HEK293 (cell line): ENCODE data around the gene ADCY3.

Experiments used
- YY1 ChIP-seq: fragments of 450-650 bp; formaldehyde crosslinking; IDR thresholded peaks from 2 replicates; pipeline ENCODE4 v1.5.1; 2018; ENCODE audit warnings: missing biosample characterization, missing genetic modification characterization
- ZBTB20 ChIP-seq: fragments of 450-650 bp; formaldehyde crosslinking; IDR thresholded peaks from 2 replicates; pipeline ENCODE4 v1.5.1; 2016; ENCODE audit warnings: missing biosample characterization, missing genetic modification characterization
- ZFP3 ChIP-seq: fragments of 450-650 bp; formaldehyde crosslinking; IDR thresholded peaks from 2 replicates; pipeline ENCODE4 v1.5.1; 2016; ENCODE audit warnings: low read depth, missing biosample characterization, missing genetic modification characterization
- ZNF138 ChIP-seq: fragments of 450-650 bp; formaldehyde crosslinking; IDR thresholded peaks from 2 replicates; pipeline ENCODE4 v1.5.1; 2016; ENCODE audit warnings: missing biosample characterization, missing genetic modification characterization, borderline replicate concordance
- ZNF274 ChIP-seq, 2 experiments: fragments of 200-500 bp in 1 of 2; fragments of 450-650 bp in 1 of 2; sonication (Bioruptor generic) in 1 of 2; formaldehyde crosslinking in 1 of 2; IDR thresholded peaks; 2 replicates each; pipeline versions ENCODE4 v1.5.1 to v1.6.1; 2014 to 2016; ENCODE audit warnings: borderline replicate concordance in 1 of 2, inconsistent platforms in 1 of 2, low read length in 1 of 2, missing biosample characterization in 1 of 2, missing genetic modification characterization in 1 of 2
- ZNF521 ChIP-seq: fragments of 450-650 bp; formaldehyde crosslinking; IDR thresholded peaks from 2 replicates; pipeline ENCODE4 v1.5.1; 2017; ENCODE audit warnings: missing biosample characterization, mild to moderate bottlenecking, missing genetic modification characterization
- ZNF701 ChIP-seq: fragments of 450-650 bp; formaldehyde crosslinking; IDR thresholded peaks from 2 replicates; pipeline ENCODE4 v1.5.1; 2016; ENCODE audit warnings: missing biosample characterization, missing genetic modification characterization
- ZNF707 ChIP-seq: fragments of 450-650 bp; formaldehyde crosslinking; IDR thresholded peaks from 2 replicates; pipeline ENCODE4 v1.5.1; 2016; ENCODE audit warnings: missing biosample characterization, missing genetic modification characterization
- ZNF747 ChIP-seq: fragments of 450-650 bp; formaldehyde crosslinking; IDR thresholded peaks from 2 replicates; pipeline ENCODE4 v1.5.1; 2016; ENCODE audit warnings: missing biosample characterization, missing genetic modification characterization
- TF ChIP-seq, protein P1 (sequence below): fragments of 450-650 bp; formaldehyde crosslinking; IDR thresholded peaks from 2 replicates; pipeline ENCODE4 v1.5.1; 2016; ENCODE audit warnings: missing biosample characterization, missing genetic modification characterization
- TF ChIP-seq, protein P2 (sequence below): fragments of 450-650 bp; formaldehyde crosslinking; IDR thresholded peaks from 2 replicates; pipeline ENCODE4 v1.5.1; 2016; ENCODE audit warnings: missing biosample characterization, missing genetic modification characterization, low read depth
- TF ChIP-seq, protein P3 (sequence below): fragments of 450-650 bp; formaldehyde crosslinking; IDR thresholded peaks from 2 replicates; pipeline ENCODE4 v1.5.1; 2016; ENCODE audit warnings: missing biosample characterization, missing genetic modification characterization
- TF ChIP-seq, protein P4 (sequence below): fragments of 450-650 bp; IDR thresholded peaks from 2 replicates; pipeline ENCODE4 v1.5.1; 2018; ENCODE audit warnings: missing biosample characterization, missing genetic modification characterization
- TF ChIP-seq, protein P5 (sequence below): IDR thresholded peaks from 2 replicates; pipeline ENCODE4 v1.6.1; 2011; ENCODE audit warnings: mild to moderate bottlenecking, low read depth, low read length, borderline replicate concordance

DNA sequence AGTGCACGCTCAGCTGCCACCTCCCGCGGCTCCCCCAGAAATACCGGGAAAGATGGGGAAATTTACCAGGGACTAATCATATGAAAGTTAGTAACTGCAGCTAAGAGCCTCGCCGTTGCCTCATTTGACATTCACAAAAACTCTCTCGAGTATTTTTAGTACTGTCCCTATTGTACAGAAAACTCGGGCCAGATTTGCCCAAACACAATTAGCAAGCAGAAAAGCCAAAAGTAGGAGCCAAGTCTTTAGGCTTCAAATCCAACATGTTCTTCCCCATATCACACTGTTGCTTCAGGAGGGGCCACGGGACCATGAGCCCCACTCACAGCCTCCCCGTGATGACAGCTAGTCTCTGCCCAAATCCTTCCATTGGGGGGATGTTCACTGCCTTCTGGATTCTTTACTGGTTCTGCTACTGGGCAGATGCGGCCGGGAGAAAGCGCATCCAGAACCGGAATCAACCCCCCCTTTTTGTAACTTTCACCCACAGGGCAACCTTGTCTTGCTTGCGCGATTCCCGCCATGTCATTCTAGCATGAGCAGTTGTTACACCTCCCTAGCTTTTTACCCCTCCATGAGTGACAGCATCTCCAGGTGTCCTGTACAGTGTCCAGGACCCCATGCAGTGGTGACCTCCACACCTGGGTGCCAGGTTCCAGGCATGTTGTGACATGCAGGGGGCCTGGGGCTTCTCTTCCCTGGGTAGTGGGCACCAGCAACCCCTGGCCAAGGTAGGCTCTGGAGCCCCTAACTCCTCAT, 91.6 kb downstream of the ADCY3 start:
- TF ChIP-seq, protein P1, sequence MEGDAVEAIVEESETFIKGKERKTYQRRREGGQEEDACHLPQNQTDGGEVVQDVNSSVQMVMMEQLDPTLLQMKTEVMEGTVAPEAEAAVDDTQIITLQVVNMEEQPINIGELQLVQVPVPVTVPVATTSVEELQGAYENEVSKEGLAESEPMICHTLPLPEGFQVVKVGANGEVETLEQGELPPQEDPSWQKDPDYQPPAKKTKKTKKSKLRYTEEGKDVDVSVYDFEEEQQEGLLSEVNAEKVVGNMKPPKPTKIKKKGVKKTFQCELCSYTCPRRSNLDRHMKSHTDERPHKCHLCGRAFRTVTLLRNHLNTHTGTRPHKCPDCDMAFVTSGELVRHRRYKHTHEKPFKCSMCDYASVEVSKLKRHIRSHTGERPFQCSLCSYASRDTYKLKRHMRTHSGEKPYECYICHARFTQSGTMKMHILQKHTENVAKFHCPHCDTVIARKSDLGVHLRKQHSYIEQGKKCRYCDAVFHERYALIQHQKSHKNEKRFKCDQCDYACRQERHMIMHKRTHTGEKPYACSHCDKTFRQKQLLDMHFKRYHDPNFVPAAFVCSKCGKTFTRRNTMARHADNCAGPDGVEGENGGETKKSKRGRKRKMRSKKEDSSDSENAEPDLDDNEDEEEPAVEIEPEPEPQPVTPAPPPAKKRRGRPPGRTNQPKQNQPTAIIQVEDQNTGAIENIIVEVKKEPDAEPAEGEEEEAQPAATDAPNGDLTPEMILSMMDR, result no peak
- TF ChIP-seq, protein P2, sequence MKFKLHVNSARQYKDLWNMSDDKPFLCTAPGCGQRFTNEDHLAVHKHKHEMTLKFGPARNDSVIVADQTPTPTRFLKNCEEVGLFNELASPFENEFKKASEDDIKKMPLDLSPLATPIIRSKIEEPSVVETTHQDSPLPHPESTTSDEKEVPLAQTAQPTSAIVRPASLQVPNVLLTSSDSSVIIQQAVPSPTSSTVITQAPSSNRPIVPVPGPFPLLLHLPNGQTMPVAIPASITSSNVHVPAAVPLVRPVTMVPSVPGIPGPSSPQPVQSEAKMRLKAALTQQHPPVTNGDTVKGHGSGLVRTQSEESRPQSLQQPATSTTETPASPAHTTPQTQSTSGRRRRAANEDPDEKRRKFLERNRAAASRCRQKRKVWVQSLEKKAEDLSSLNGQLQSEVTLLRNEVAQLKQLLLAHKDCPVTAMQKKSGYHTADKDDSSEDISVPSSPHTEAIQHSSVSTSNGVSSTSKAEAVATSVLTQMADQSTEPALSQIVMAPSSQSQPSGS (tag by site-specific recombination), result no peak
- TF ChIP-seq ZNF707 (tag by site-specific recombination), result no peak
- TF ChIP-seq, protein P3, sequence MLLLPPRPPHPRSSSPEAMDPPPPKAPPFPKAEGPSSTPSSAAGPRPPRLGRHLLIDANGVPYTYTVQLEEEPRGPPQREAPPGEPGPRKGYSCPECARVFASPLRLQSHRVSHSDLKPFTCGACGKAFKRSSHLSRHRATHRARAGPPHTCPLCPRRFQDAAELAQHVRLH (tag by site-specific recombination), result no peak
- TF ChIP-seq, protein P4, sequence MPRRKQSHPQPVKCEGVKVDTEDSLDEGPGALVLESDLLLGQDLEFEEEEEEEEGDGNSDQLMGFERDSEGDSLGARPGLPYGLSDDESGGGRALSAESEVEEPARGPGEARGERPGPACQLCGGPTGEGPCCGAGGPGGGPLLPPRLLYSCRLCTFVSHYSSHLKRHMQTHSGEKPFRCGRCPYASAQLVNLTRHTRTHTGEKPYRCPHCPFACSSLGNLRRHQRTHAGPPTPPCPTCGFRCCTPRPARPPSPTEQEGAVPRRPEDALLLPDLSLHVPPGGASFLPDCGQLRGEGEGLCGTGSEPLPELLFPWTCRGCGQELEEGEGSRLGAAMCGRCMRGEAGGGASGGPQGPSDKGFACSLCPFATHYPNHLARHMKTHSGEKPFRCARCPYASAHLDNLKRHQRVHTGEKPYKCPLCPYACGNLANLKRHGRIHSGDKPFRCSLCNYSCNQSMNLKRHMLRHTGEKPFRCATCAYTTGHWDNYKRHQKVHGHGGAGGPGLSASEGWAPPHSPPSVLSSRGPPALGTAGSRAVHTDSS (tag by site-specific recombination), result no peak
- no peak for TF ChIP-seq ZNF274 (IDR thresholded peaks at IDR 0.05; ENCODE audit: low read length)
- TF ChIP-seq ZNF274 (tag by site-specific recombination; IDR thresholded peaks at IDR 0.05; ENCODE audit: borderline replicate concordance), result no peak
- no peak for TF ChIP-seq ZBTB20 (tag by site-specific recombination)
- TF ChIP-seq ZNF138, result no peak
- TF ChIP-seq, protein P5, sequence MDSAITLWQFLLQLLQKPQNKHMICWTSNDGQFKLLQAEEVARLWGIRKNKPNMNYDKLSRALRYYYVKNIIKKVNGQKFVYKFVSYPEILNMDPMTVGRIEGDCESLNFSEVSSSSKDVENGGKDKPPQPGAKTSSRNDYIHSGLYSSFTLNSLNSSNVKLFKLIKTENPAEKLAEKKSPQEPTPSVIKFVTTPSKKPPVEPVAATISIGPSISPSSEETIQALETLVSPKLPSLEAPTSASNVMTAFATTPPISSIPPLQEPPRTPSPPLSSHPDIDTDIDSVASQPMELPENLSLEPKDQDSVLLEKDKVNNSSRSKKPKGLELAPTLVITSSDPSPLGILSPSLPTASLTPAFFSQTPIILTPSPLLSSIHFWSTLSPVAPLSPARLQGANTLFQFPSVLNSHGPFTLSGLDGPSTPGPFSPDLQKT, result no peak
- TF ChIP-seq YY1 (tag by site-specific recombination), result no peak
- TF ChIP-seq ZNF747 (tag by site-specific recombination), result no peak
- TF ChIP-seq ZNF701, result no peak
- no peak for TF ChIP-seq ZFP3
- TF ChIP-seq ZNF521 (tag by site-specific recombination), result no peak
